ENCODE measurements around the gene CREG1. TPM values are rescaled to one million over a fixed set of nuclear protein-coding genes. Genes with fewer than 3 reads are reported as not detected.
A peak's percentile ranks its signal among the peaks of the same experiment; 100 is the strongest.

The CREG1 gene
- total and polyA plus RNA-seq, 2 of the 8 experiments (the other 6 are each of a cell fraction or from before 2014, with no cell fraction given) = 29.8 to 30.1 TPM

DNA sequence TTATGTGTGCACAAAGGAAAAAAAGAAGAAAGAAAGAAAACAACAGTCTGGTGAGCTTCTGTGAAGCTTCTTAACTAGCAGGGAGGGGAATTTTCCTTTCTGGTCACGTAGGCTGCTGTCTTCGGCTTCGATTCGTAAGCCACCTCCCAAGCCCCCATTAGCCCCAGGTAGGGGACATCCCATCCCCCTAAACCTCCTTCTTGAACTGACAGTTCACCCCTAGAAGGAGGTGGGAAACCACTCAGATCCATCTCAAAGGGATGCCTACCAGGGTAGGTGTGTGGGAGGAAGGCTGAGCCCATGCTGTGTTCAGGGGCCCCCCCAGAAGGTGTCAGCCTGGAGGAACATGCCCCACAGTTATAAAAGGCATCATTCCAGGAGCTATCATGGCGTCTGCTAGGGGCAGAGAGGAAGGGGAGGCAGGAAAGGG is 61.1 kb downstream of the CREG1 start (continued):
- TF ChIP-seq CHD2 (IDR thresholded peaks at IDR 0.05; ENCODE audit: low read length) (no peak), YY1 (IDR thresholded peaks at IDR 0.05; ENCODE audit: low read depth, low read length) (peak; percentile 77; the same call in 1 of the 2 replicates), CBX8 (IDR thresholded peaks at IDR 0.05; ENCODE audit: borderline replicate concordance, low read depth, low read length) (no peak), HDAC6 (IDR thresholded peaks at IDR 0.05; ENCODE audit: low read depth, low read length) (no peak), CTBP2 (IDR thresholded peaks at IDR 0.05; ENCODE audit: borderline replicate concordance, insufficient read depth, insufficient read length, low read length) (no peak)

Measured in H1 (cell line).